ENCODE data around the gene KLF2.

Gene KLF2

GRCh38 chr19:16376649-16377048, 52.0 kb downstream of the KLF2 start:
- no peak for DNase-seq (ENCODE audit: low read depth, low spot score)

GRCh38 chr19:16377521-16377920, 52.9 kb downstream of the KLF2 start:
- no peak for DNase-seq (ENCODE audit: low read depth, low spot score)

Data from smooth muscle cell of the brain vasculature (primary cell).